GM18907 (cell line): ENCODE results near the gene LRRK1.

Experiments
- ATAC-seq: cut with Tn5 transposase; IDR thresholded peaks from one replicate; pipeline ENCODE4 v1.9.1; 2021; ENCODE audit warnings: mild to moderate bottlenecking, moderate library complexity; ENCODE audit not compliant: unreplicated experiment

Gene LRRK1

GRCh38 chr15:100931143-100931890 is 12.2 kb downstream of the LRRK1 start:
- peak; percentile 29 for ATAC-seq

GRCh38 chr15:100932676-100933348 is 13.7 kb downstream of the LRRK1 start:
- no peak for ATAC-seq

- ATAC-seq = no peak
Measured at GRCh38 chr15:100934166-100934565, 15.0 kb downstream of the LRRK1 start.

GRCh38 chr15:100934726-100935125 is 15.6 kb downstream of the LRRK1 start:
- no peak for ATAC-seq

GRCh38 chr15:100937171-100937570 is 18.0 kb downstream of the LRRK1 start:
- no peak for ATAC-seq

- no peak for ATAC-seq
Measured at GRCh38 chr15:100939791-100940190, 20.6 kb downstream of the LRRK1 start.

- peak; percentile 76 for ATAC-seq
Measured at GRCh38 chr15:100940767-100941379, 21.7 kb downstream of the LRRK1 start.

GRCh38 chr15:100941536-100941935 is 22.4 kb downstream of the LRRK1 start:
- peak; percentile 47 for ATAC-seq

GRCh38 chr15:100942656-100943425 is 23.7 kb downstream of the LRRK1 start:
- no peak for ATAC-seq

- ATAC-seq = peak; percentile 30
Measured at GRCh38 chr15:100944244-100944895, 25.2 kb downstream of the LRRK1 start.

- ATAC-seq = no peak
Measured at GRCh38 chr15:100944986-100945385, 25.8 kb downstream of the LRRK1 start.

GRCh38 chr15:100947760-100948429 is 28.7 kb downstream of the LRRK1 start:
- no peak for ATAC-seq

- ATAC-seq = no peak
Measured at GRCh38 chr15:100948430-100948762, 29.2 kb downstream of the LRRK1 start.

- ATAC-seq = no peak
Measured at GRCh38 chr15:100949691-100950090, 30.5 kb downstream of the LRRK1 start.

GRCh38 chr15:100951965-100952364 is 32.8 kb downstream of the LRRK1 start:
- no peak for ATAC-seq

GRCh38 chr15:100952566-100952965 is 33.4 kb downstream of the LRRK1 start:
- ATAC-seq = no peak

- ATAC-seq = peak; percentile 64
Measured at GRCh38 chr15:100958326-100959065, 39.3 kb downstream of the LRRK1 start.

GRCh38 chr15:100959066-100960050 is 40.2 kb downstream of the LRRK1 start:
- peak; percentile 26 for ATAC-seq
